ENCODE data around the gene CPOX.

CPOX gene

DNA sequence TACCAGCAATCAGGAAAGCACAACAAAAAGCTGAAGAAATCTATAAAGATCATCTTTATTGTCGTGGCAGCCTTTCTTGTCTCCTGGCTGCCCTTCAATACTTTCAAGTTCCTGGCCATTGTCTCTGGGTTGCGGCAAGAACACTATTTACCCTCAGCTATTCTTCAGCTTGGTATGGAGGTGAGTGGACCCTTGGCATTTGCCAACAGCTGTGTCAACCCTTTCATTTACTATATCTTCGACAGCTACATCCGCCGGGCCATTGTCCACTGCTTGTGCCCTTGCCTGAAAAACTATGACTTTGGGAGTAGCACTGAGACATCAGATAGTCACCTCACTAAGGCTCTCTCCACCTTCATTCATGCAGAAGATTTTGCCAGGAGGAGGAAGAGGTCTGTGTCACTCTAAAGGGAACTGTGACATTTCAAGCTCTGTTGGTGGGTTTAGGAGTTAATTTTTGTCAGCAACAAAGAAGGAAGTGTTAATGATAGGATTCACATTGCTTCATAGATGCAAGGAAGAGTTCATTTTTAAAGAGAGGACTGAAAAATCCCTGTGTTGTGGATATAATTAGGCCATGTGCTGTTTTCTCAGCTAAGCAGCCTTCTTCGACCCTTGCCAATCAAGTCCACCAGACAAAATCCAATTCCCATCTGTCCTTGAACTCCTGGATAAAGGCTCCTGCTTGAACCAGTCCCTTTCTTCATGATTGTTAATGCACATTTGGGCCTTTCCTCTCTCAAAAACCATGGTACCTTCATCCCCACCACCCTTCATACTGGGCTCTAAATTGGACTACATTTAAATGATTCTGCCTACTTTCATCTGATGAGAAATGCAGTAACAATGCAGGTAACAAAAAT, 60.5 kb downstream of the CPOX start:
- no peak for DNase-seq

DNA sequence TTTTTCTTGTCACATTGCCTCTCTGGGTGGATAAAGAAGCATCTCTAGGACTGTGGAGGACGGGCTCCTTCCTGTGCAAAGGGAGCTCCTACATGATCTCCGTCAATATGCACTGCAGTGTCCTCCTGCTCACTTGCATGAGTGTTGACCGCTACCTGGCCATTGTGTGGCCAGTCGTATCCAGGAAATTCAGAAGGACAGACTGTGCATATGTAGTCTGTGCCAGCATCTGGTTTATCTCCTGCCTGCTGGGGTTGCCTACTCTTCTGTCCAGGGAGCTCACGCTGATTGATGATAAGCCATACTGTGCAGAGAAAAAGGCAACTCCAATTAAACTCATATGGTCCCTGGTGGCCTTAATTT, 61.2 kb downstream of the CPOX start:
- no peak for DNase-seq

DNA sequence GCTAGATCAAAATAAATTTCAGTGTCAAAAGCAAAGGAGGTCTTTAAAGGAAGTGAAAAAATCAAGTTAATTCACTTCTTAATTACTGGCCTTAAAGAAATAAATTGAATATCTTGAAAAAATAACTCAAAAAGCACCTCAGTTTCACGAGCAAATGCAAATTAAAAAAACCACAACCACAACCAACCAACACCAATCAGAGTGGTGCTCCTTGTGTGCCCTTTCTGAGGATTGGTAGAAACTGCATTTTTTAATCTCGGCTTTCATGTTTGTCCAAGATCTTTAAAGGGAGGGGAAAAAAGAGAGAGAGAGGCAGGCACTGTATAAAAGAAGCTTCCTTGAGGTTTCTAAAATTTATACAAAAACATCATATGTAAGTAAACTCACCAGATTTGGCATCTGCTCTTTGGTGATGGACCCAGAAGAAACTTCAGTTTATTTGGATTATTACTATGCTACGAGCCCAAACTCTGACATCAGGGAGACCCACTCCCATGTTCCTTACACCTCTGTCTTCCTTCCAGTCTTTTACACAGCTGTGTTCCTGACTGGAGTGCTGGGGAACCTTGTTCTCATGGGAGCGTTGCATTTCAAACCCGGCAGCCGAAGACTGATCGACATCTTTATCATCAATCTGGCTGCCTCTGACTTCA, 61.7 kb downstream of the CPOX start, which contains the start of gene GPR15:
Gene GPR15, plus strand, starts transcription at position 357 of the 653 bp plus-strand sequence. Its CDS starts 56 bp downstream, at position 413.
- DNase-seq: no peak

DNA sequence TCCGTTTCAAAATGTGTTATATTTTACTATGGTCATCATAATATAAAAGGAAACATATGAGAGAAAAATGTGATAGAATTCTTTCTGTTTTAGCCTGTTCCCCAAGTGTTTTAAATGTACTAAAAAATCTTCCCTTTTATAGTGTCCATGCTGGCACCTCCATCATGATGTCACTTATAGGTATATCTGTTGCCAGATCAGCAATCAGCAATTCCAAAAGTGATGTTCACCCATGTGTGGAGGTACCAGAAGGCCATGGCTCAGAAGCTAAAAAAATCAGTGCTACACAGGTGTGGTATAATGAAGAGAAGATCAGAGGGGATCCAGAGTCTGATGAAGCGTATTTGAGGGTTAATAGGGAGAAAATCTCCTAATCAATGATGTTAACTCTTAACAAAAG, 62.7 kb downstream of the CPOX start:
- DNase-seq: no peak

DNA sequence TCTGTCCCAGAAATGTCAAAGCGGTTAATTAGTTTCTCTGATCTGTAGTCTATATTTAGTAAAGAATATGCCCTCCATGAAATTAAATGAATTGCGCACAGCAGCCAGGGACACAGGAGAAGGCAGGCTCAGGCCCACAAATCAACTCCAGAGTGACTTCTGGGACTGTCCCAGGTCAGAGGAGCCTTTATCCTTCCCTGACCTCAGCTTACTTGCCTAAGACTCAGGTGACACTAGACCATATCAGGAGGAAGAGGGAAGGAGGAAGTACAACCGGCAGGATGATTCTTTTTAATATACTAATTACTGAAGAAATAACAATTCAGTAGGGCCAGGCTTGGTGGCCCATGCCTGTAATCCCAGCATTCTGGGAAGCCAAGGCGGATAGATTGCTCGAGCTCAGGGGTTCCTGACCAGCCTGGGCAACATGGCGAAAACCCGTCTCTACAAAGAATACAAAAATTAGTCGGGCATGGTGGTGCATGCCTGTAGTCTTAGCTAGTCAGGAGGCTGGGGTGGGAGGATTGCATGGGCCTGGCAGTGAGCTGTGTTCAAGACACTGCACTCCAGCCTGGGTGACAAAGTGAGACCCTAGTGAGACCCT, 63.5 kb downstream of the CPOX start:
- no peak for DNase-seq
